Pulmonary artery endothelial cell (primary cell): Measurements from ENCODE around the gene ORM2. TPM values are rescaled to one million over a fixed set of nuclear protein-coding genes. Genes with fewer than 3 reads are reported as not detected.
"Not testable (repeated sequence)": the region's sequence is repeated elsewhere in the genome, so short reads cannot be mapped to it uniquely, and the experiment has no call there.

Source experiments
- DNase-seq: peaks from one replicate; pipeline ENCODE4 v3.0.0-alpha.2; 2011; ENCODE audit warnings: low read depth, low spot score
- total RNA-seq: library from RNA; depleted of rRNA; stranded (reverse); fragments of >200 nt; gene quantifications from 2 replicates; pipeline ENCODE4 v1.2.3, GENCODE V29; 2014

Gene ORM2
- total RNA-seq, 1 donor from 2014 or later = not detected

DNA sequence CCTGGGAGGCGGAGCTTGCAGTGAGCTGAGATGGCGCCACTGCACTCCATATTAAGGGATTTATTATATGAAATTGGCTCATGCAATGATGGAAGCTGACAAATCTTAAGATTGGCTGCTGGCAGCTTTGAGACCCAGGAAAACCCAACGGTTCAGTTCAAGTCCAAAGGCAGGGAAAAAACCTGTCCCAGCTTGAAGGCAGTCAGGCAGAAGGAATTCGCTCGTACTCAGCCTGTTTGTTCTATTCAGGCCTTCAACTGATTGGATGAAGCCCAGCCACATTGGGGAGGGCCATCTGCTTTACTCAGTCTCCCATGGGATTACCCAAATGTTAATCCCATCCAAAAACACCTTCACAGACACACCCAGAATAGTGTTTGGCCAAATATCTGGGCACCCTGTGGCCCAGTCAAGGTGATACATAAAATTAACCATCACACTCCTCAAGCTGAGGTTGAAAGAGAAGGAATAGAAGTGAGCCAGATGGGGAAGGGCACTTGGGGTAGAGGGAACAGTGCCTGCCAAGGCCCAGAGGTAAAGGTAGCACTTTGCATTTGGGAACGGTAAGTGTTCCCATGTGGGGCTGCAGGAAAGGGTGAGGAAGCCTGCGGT, 15.3 kb upstream of the ORM2 start:
- no peak for DNase-seq

DNA sequence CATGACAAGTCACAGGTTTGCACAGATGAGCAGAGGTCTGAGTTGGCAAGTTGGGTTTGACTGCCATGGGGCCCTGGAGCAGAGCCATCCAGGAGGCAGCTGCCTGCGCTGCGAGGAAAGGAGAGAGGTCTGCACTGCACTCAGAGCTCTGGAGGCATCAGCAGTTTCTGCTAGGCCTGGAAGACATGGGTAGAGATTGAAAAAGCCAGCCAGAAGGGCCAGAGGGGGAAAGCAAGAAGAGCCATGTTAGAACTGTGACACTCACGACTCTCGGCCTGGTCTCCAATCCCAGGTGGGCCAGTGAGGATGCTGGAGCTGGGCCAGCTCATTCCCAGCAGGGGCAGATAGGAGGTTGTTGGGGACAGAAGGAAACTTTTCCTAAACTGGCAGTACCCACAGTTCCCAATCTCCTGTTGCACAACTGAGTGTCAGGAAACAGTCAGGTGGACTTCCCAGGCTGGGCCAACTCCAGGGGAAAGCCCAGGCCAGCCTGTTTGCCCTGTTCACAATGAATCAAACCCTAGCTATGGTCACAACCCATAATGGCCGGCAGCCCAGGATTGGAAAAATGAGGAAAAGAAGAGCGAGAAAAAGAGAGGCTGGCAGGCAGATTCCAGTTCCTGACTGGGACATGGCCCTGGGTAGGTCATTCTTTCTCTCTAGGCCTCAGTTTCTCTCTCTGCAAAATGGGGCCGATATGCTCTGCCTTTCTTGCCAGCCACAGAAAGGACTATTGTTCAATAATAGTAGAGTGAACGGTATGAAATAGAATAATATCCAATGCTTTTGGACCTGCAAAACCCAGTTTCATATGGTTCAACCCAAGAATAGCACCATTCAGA, 14.6 kb upstream of the ORM2 start:
- DNase-seq = no peak

DNA sequence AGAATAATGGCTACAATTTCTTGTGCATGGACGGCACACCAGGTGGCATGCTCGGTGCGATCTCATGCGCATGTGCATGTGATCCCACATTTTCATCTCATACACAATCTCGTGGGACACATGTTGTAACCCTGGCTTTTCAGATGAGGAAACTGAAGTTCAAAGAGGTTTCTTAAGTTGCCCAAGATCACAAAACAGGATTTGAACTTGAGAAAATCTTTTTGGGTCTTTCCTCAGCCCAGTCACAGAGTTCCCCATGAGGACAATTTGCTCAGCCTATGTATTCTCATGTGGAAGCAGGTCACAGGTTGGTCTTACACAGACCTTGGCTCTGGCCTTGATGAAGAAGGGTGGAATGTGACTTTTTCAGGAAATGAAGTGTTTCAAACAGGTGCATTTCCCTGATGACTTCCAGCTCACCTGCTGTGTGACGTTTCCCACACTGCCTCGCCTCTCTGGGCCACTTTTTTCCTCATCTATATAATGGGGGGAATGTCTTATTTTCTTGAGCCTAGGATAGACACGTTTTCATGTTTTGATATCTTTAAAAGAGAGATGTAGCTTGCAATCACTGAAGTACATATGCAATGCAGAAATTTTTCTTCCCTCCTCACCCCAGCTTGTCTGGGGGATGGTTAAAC, 13.8 kb upstream of the ORM2 start:
- DNase-seq = no peak

DNA sequence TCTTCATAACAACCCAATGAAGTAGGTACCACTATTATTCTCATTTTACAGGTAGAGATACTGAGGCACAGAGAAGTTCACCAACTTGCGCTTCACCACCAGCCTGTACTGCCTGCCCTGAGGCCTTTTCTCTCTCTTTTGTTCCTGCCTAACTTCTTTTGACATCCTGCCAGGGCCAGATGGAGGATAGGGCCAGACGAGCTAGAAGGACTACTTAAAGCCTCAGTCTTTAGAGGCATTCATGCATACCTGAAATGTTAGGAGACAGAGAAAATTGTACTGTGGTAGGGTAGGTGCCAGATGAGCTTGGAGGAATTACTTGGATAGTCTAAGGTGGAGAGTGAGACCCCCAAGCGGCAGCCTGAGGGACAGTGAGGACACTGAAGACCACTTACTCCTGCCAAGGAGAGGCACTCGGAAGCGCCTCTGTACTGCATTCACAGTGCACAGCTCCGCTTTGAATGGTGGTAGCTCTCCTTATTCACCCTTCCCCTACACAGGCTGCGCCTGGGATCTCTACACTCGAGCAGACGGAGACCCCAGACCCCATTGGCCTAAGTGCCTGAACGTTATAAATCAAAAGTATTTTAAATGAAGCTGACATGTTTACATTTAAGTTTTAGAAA, 13.0 kb upstream of the ORM2 start:
- DNase-seq = no peak

DNA sequence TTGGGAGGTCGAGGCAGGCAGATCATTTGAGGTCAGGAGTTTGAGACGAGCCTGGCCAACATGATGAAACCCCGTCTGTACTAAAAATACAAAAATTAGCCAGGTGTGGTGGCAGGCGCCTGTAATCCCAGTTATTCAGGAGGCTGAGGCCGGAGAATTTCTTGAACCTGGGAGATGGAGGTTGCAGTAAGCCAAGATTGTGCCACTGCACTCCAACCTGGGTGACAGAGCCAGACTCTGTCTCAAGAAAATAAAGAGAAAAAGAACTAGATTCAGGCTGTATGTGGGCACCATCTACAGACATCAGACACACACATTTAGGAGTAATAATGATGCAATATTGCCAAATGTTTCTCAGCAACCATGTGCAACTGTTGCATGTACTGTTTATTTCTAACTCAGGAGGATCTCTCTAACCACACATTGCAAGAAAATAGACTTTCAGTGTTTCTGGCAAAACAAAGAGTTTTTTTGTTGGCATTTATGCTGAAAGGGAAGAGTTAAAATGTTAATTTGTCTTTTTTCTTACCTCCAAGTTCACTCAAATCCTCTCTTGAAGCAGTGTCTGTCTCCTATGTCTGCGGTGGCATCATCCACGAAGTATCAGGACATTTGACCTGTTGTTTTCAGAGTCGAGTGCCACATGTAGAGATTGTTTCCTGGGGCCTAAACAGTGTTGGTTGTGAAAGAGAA, 11.9 kb upstream of the ORM2 start:
- DNase-seq = no peak

DNA sequence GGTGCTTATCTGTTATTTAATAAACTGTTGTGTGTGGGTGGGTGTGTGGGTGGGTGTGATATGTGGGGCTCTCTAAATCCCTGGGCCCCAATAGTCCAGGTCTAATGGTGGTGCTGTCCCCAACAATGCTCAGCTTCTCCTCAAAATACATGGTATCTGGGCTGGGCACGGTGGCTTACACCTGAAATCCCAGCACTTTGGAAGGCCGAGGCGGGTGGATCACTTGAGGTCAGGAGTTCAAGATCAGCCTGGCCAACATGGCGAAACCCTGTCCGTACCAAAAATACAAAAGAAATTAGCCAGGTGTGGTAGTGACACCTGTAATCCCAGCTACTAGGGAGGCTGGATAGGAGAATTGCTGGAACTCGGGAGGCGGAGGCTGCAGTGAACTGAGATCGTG, 11.3 kb upstream of the ORM2 start:
- DNase-seq = no peak

DNA sequence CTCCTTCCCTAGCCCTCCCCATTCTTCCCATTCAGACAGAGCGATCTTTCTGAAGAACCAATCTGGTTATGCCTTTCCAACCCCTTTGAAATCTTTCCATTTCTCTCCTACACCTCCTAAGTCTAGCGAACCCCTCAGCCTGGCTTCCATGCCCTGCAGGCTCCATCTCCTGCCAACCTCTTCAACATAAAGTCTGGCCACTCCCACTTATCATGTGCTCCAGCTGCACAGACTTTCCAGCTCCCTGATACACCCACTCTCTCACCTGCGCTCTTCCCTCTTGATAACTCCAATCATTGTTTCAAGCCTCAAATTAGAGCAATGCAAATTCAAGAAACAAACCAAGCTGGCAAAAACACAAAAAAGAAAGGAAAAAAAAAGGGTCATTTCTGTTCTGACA, 10.5 kb upstream of the ORM2 start:
- DNase-seq = no peak

DNA sequence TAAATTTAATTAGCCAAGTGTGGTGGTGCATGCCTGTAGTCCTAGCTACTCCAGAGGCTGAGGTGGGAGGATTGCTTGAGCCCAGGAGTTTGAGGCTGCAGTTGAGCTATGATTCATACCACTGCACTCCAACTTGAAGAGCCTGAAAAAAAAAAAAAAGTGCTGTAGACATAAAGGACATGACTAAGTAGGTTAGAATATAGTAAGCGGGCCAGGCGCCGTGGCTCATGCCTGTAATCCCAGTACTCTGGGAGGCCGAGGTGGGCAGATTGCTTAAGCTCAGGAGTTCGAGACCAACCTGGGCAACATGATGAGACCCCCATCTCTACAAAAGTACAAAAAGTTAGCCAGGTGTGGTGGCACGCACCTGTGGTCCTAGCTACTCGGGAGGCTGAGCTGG, 9.0 kb upstream of the ORM2 start:
- DNase-seq = not testable (repeated sequence)

DNA sequence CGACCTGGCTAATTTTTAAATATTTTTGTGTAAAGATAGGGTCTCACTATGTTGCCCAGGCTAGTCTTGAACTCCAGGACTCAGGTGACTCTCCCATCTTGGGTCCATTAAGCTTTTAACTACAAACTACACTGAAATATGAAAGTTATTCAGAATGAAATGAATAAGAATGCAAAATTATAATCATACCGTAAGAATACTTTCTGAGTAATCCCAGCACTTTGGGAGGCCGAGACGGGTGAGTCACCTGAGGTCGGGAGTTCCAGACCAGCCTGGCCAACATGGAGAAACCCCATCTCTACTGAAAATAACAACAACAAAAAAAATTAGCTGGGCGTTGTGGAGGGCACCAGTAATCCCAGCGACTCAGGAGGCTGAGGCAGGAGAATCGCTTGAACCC, 7.9 kb upstream of the ORM2 start:
- no peak for DNase-seq

DNA sequence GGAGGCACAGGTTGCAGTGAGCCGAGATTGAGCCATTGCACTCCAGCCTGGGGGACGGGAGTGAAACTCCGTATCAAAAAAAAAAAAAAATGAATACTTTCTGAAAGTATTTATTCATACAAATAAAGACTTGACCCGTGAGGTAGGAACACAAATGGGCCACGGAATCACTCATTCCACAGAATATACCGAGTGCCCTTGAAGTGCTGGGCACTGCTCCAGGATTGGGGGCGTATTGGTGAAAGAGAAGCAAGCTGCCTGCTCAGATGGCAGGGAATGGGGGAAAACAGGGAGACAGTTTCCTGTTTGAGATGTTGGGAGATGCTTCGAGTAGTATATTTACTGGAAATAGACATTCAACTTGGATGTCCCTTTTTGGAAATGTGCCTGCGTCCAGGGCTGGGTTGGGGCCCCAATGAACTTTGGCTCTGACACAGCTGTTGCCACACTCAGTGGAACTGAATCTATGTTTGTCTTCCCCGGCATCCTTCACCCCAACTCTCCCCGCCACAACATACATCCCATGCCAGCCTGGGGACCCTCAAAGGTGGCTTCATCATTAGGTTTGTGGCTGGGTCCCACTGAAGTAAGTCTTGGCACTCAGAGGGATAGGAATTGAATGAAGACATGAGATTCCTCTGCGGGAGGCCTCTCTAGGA, 7.4 kb upstream of the ORM2 start:
- DNase-seq = not testable (repeated sequence)

DNA sequence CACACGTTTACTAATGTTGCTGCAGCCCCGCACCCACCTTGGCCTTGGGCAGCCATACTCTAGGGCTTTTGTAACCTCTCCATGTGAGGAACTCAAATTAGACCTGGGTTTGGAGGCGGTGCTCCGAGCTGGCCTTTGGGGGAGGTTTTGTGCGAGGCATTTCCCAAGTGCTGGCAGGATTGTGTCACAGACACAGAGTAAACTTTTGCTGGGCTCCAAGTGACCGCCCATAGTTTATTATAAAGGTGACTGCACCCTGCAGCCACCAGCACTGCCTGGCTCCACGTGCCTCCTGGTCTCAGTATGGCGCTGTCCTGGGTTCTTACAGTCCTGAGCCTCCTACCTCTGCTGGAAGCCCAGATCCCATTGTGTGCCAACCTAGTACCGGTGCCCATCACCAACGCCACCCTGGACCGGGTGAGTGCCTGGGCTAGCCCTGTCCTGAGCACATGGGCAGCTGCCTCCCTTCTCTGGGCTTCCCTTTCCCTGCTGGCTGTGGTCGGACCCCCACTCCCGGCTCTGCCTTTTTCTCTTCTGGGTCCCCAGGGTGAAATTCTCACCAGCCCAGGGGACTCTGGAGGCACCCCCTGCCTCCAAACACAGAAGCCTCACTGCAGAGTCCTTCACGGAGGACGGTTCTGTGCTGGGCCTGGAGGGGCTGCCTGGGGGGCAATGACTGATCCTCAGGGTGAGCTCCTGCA, 6.7 kb upstream of the ORM2 start, which contains the start of gene ORM1:
TSS of gene ORM1 (plus strand) at position 268 of the 701 bp plus-strand sequence. CDS start at position 304, 36 bp downstream.
- not testable (repeated sequence) for DNase-seq

DNA sequence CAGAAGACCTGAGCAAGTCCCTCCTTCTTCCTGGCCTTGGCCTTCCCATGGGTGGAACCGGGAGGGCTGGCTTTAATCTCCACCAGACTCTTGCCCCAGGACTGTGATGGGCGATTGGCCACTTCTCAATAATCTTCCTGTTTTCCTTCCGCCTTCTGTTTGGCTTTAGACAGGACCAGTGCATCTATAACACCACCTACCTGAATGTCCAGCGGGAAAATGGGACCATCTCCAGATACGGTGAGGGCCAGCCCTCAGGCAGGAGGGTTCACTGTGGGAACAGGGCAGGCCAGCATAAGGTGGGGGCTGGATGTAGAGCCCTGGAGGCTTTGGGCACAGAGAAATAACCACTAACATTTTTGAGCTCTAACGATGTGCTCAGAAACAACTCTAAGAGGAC, 5.8 kb upstream of the ORM2 start:
- DNase-seq = not testable (repeated sequence)

DNA sequence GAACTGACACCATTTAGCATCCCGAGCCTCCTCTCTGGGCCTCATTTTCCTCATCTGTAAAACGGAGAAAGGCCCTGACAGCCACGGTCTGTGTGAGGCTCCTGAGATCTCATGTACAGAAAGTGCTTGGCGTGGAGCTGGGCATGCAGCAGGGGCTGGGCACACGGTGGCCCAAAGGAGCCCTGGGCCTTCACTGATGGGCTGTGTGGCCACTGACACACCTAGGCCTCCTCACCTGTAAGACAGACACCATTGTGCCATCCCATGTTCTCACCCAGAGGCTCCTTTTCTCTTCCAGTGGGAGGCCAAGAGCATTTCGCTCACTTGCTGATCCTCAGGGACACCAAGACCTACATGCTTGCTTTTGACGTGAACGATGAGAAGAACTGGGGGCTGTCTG, 5.2 kb upstream of the ORM2 start:
- DNase-seq = no peak

DNA sequence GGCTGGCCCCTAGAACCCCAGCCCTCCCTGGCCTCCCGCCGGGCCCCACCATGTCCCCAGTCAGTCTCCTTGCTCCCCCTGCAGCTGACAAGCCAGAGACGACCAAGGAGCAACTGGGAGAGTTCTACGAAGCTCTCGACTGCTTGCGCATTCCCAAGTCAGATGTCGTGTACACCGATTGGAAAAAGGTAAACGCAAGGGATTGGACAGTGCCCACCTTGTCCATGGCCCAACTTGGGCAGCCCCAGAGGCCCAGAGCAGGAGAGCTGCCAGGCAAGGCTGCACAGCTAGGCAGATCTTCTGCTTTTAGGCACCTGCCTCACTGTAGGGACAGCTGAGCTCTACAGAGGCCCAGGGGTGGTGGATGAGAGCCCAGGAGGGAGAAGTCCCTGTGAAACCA, 4.7 kb upstream of the ORM2 start:
- not testable (repeated sequence) for DNase-seq

DNA sequence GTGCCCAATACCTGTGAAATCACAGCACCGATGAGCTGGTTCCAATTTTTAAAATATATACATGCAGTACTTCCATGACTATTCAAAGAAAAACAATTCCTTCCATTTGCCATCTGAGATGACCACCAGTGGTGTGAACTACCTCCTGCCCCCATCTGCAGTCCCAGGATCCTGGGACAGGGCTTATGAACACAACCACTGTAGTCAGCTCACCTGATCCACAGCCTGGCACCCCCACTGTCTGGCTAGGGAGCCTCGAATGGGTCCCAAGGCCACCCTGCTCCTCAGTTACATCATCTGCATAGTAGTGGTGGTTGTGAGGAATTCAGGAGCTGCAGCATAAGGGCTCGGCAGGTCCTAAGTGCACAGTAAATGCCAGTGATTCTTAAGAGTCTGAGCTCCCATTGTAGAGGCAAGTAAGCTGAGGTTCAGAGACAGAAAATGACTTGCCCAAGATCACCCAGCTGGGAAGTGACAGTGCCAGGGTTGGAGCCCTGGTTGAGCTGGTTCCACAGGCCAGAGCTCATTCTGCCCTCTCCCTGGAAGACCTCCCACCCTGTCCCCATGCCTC, 3.9 kb upstream of the ORM2 start:
- not testable (repeated sequence) for DNase-seq

DNA sequence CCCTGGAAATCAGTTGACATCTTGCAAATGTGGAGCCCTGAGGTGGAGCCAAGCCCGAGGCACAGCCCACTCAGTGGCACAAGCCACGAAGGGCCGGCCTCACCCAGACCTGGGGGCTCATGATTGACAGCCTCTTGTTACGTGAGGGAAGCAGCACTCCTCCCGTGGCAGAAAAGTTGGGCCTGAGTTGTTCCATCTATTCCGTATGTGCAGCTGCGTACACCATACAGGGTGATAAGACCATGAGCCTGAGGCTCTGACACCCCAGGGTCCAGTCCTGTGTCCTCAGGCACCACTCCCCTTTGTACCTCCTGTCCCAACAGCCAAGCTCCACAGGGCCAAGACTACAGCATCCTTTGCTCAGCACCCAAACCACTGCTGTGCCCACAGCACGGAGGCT, 1.9 kb upstream of the ORM2 start:
- no peak for DNase-seq

DNA sequence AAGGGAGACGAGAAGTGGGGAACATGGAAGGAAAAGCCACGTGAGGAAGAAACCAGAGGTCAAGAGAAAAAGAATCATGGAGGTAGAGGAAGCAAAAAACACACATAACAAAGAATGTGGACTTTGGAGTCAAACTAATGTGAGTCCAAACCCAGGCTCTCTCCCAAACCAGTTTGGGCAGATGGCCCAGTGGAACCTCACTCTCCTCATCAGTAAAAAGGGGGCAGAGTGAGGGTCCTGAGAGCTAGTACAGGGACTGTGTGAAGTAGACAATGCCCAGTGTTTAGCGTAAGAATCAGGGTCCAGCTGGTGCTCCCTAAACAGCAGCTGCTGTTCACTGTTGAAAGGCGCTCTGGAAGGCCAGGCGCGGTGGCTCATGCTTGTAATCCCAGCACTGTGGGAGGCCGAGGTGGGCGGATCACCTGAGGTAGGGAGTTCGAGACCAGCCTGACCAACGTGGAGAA, 1.3 kb upstream of the ORM2 start:
- not testable (repeated sequence) for DNase-seq

DNA sequence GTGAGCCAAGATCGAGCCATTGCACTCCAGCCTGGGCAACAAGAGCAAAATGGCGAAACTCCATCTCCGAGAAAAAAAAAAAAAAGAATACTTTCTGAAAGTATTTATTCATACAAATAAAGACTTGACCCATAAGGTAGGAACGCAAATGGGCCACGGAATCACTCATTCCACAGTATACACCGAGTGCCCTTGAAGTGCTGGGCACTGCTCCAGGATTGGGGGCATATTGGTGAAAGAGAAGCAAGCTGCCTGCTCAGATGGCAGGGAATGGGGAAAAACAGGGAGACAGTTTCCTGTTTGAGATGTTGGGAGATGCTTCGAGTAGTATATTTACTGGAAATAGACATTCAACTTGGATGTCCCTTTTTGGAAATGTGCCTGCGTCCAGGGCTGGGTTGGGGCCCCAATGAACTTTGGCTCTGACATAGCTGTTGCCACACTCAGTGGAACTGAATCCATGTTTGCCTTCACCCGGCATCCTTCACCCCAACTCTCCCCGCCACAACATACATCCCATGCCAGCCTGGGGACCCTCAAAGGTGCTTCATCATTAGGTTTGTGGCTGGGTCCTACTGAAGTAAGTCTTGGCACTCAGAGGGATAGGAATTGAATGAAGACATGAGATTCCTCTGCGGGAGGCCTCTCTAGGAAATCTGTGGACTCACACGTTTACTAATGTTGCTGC, 588 bp upstream of the ORM2 start:
- DNase-seq = not testable (repeated sequence)

DNA sequence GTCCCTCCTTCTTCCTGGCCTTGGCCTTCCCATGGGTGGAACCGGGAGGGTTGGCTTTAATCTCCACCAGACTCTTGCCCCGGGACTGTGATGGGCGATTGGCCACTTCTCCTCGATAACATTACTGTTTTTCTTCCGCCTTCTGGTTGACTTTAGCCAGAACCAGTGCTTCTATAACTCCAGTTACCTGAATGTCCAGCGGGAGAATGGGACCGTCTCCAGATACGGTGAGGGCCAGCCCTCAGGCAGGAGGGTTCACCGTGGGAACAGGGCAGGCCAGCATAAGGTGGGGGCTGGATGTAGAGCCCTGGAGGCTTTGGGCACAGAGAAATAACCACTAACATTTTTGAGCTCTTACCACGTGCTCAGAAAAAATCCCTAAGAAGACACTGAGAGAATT, 967 bp downstream of the ORM2 start:
- no peak for DNase-seq
